HEK293T (cell line): ENCODE measurements around the gene PATE1.

Experiments used
- FOXA1 ChIP-seq: fragments of 450-650 bp; IDR thresholded peaks from 2 replicates; pipeline ENCODE4 v1.6.1; 2016; ENCODE audit warnings: mild to moderate bottlenecking
- FOXK2 ChIP-seq: fragments of 450-650 bp; IDR thresholded peaks from 2 replicates; pipeline ENCODE4 v1.6.1; 2016; ENCODE audit warnings: mild to moderate bottlenecking
- NFRKB ChIP-seq: fragments of 450-650 bp; IDR thresholded peaks from 2 replicates; pipeline ENCODE4 v1.6.1; 2016; ENCODE audit warnings: mild to moderate bottlenecking, moderate library complexity
- TARDBP ChIP-seq: fragments of 450-650 bp; IDR thresholded peaks from 2 replicates; pipeline ENCODE4 v1.6.1; 2016

DNA sequence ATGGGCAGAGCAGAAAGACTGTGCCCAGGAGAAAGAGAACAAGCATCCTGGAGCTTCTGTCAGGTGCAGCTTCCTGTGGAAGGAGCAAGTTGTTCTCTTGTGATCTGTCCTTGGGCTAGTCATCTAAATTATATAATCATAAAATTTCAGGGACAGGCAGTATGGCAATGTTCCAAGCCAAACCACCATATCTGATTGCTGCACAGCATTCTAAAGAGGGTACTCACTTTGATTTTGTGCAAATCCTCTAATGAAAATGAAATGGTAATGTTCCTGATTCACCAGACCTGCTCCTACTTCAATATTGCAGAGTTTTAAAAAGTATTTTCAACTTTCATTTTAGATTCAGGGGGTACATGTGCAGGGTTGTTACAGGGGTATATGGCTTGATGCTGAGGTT lies 32.6 kb downstream of the PATE1 start, which contains the start of gene PATE2:
- no peak for TF ChIP-seq FOXA1
- TF ChIP-seq NFRKB, result no peak
- no peak for TF ChIP-seq FOXK2
- TF ChIP-seq TARDBP, result no peak
